Hematopoietic multipotent progenitor cell treated with erythropoietin and hydrocortisone succinate and interleukin-3 and kit ligand, for 17 days (in vitro differentiated cells): ENCODE data around the gene ANAPC10.
"Not testable (repeated sequence)": the region's sequence is repeated elsewhere in the genome, so short reads cannot be mapped to it uniquely, and the experiment has no call there.

ENCODE experiments used
- DNase-seq: peaks from one replicate; pipeline ENCODE4 v3.0.0-alpha.2; 2015; ENCODE audit warnings: low spot score

The ANAPC10 gene

GRCh38 chr4:145097821-145098674, at the start of gene ANAPC10, which contains the start of gene ABCE1:
ANAPC10 (minus strand) TSS chr4:145098196; CDS start chr4:145096099, 2,097 bp downstream.
ABCE1 (plus strand) TSS chr4:145098311; CDS start chr4:145104413, 6,102 bp downstream.
- DNase-seq: peak; percentile 98

GRCh38 chr4:145136219-145136618, 38.2 kb upstream of the ANAPC10 start:
- not testable (repeated sequence) for DNase-seq

GRCh38 chr4:145132511-145133098, 34.6 kb upstream of the ANAPC10 start:
- no peak for DNase-seq

- no peak for DNase-seq
Observed at GRCh38 chr4:145131848-145132247, 33.9 kb upstream of the ANAPC10 start.

- no peak for DNase-seq
Observed at GRCh38 chr4:145130788-145131399, 32.9 kb upstream of the ANAPC10 start.

GRCh38 chr4:145130130-145130529, 32.1 kb upstream of the ANAPC10 start:
- no peak for DNase-seq

GRCh38 chr4:145125396-145125795, 27.4 kb upstream of the ANAPC10 start:
- no peak for DNase-seq

- no peak for DNase-seq
Observed at GRCh38 chr4:145108128-145108527, 10.1 kb upstream of the ANAPC10 start.

GRCh38 chr4:145107126-145107525, 9.1 kb upstream of the ANAPC10 start:
- no peak for DNase-seq

- DNase-seq: no peak
Observed at GRCh38 chr4:145103496-145103895, 5.5 kb upstream of the ANAPC10 start.

- no peak for DNase-seq
Observed at GRCh38 chr4:145102619-145103018, 4.6 kb upstream of the ANAPC10 start.

GRCh38 chr4:145101091-145101490, 3.1 kb upstream of the ANAPC10 start:
- no peak for DNase-seq

- peak; percentile 21 for DNase-seq
Observed at GRCh38 chr4:145099653-145100052, 1.7 kb upstream of the ANAPC10 start.

GRCh38 chr4:145098675-145099037, 660 bp upstream of the ANAPC10 start:
- peak; percentile 62 for DNase-seq

- no peak for DNase-seq
Observed at GRCh38 chr4:145097331-145097820, 620 bp downstream of the ANAPC10 start.

GRCh38 chr4:145093638-145094037, 4.4 kb downstream of the ANAPC10 start:
- no peak for DNase-seq

- DNase-seq: no peak
Observed at GRCh38 chr4:145090380-145090779, 7.6 kb downstream of the ANAPC10 start.

- DNase-seq: no peak
Observed at GRCh38 chr4:145083891-145084605, 13.9 kb downstream of the ANAPC10 start.

- DNase-seq: no peak
Observed at GRCh38 chr4:145081756-145082155, 16.2 kb downstream of the ANAPC10 start.

GRCh38 chr4:145076469-145076855, 21.5 kb downstream of the ANAPC10 start:
- no peak for DNase-seq

- DNase-seq: no peak
Observed at GRCh38 chr4:145075742-145076468, 22.1 kb downstream of the ANAPC10 start.
